GM21390 (cell line): ENCODE data around the gene PDLIM1.
"Not testable (repeated sequence)": the region's sequence is repeated elsewhere in the genome, so short reads cannot be mapped to it uniquely, and the experiment has no call there.

ENCODE experiments used
- ATAC-seq: cut with Tn5 transposase; IDR thresholded peaks from one replicate; pipeline ENCODE4 v1.9.1; 2021; ENCODE audit not compliant: unreplicated experiment

Gene PDLIM1

GRCh38 chr10:95244152-95244551 lies 46.7 kb downstream of the PDLIM1 start:
- ATAC-seq, result no peak

GRCh38 chr10:95243318-95243617 lies 47.5 kb downstream of the PDLIM1 start:
- ATAC-seq, result no peak

- no peak for ATAC-seq
These were observed 48.1 kb downstream of the PDLIM1 start for GRCh38 chr10:95242581-95243317.

- no peak for ATAC-seq
These were observed 49.3 kb downstream of the PDLIM1 start for GRCh38 chr10:95241533-95241932.

- no peak for ATAC-seq
These were observed 50.0 kb downstream of the PDLIM1 start for GRCh38 chr10:95240811-95241210.

GRCh38 chr10:95240096-95240495 lies 50.7 kb downstream of the PDLIM1 start:
- not testable (repeated sequence) for ATAC-seq

GRCh38 chr10:95237376-95238170 lies 53.2 kb downstream of the PDLIM1 start:
- no peak for ATAC-seq

GRCh38 chr10:95236068-95236903 lies 54.5 kb downstream of the PDLIM1 start:
- peak; percentile 96 for ATAC-seq

- no peak for ATAC-seq
These were observed 55.1 kb downstream of the PDLIM1 start for GRCh38 chr10:95235676-95236067.

- no peak for ATAC-seq
These were observed 55.9 kb downstream of the PDLIM1 start for GRCh38 chr10:95234951-95235350.

GRCh38 chr10:95233377-95234034 lies 57.3 kb downstream of the PDLIM1 start:
- no peak for ATAC-seq

GRCh38 chr10:95230677-95231586 lies 59.9 kb downstream of the PDLIM1 start:
- not testable (repeated sequence) for ATAC-seq

- ATAC-seq, result no peak
These were observed 60.8 kb downstream of the PDLIM1 start for GRCh38 chr10:95229724-95230627.

GRCh38 chr10:95228934-95229723 lies 61.7 kb downstream of the PDLIM1 start:
- ATAC-seq, result not testable (repeated sequence)

- ATAC-seq, result no peak
These were observed 65.7 kb downstream of the PDLIM1 start for GRCh38 chr10:95225136-95225535.

GRCh38 chr10:95221124-95221523 lies 69.7 kb downstream of the PDLIM1 start:
- ATAC-seq, result no peak

GRCh38 chr10:95220539-95220938 lies 70.3 kb downstream of the PDLIM1 start:
- ATAC-seq, result no peak

- no peak for ATAC-seq
These were observed 73.3 kb downstream of the PDLIM1 start for GRCh38 chr10:95217476-95217875.
